GM18867 (cell line): ENCODE measurements around the gene C19orf25.
"Not testable (repeated sequence)": the region's sequence is repeated elsewhere in the genome, so short reads cannot be mapped to it uniquely, and the experiment has no call there.

Experiments
- ATAC-seq: cut with Tn5 transposase; IDR thresholded peaks from one replicate; pipeline ENCODE4 v1.9.1; 2021; ENCODE audit warnings: mild to moderate bottlenecking, moderate library complexity; ENCODE audit not compliant: unreplicated experiment

Gene C19orf25

DNA sequence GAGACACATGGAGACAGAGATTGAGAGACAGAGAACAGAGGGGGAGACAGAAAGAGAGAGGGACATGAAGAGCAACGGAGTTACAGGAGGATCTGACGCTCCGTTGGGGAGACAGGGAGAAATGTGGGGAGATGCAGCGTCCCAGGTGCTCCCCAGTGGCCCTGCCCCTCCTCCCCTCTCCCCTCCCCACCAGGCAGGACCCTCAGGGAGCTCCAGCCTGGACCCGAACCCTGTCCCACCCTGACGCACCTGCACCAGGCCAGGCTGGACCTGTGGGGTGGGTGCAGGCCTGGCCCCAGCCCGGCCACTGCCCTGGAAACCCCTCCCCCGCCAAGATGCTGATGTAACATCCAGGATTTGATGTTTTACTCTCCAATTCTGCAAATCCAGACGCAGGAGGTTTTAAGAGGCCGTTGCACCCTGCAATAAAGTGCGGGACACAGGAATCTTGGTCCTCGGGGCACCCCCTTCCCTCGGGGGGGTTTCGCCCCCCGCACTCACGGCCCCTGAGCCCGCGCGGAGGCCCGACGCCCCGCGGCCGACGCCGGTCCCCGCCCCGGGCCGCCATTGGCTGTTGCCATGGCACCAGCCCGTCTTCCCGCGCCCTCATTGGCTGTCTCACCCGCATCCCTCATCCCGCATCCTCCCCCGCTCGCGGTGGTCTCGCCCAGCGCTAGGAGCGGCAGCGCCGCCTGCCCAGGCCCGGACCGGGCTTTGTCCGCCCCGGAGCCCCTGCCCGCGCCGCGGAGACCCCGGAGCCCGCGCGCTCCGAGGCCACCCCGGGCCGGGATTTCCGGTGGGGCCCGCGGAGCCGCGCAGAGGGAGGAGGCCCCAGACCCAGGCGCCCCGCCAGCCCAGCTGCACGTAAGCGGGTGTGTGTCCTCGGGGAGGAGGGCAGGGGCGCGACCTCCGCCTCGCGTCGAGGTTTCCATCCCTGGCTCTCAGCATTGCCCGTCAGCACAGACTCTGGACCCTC is 29.3 kb downstream of the C19orf25 start, which contains the start of gene APC2:
Gene APC2, plus strand, starts transcription at position 655 of the 976 bp plus-strand sequence. CDS start 2,881 bp downstream, outside the sequence.
- no peak for ATAC-seq

DNA sequence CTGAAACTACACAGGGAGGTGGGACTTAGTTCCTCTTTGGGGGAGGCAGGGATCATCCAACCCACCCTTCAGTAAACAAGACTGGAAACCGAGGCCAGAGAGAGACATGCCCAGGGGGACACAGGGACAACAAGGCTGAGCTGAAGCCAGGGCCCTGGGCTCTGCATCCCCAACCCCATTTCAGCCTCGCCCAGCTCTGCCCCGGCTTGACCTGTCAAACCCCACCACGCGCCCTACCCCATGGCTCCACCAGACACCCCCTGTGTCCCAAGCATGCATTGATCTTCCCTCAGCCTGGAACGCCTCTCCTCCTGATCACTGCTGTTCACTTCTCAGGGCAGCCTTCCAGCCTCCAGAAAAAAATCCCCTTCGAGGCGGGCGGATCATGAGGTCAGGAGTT is 31.1 kb downstream of the C19orf25 start:
- no peak for ATAC-seq

DNA sequence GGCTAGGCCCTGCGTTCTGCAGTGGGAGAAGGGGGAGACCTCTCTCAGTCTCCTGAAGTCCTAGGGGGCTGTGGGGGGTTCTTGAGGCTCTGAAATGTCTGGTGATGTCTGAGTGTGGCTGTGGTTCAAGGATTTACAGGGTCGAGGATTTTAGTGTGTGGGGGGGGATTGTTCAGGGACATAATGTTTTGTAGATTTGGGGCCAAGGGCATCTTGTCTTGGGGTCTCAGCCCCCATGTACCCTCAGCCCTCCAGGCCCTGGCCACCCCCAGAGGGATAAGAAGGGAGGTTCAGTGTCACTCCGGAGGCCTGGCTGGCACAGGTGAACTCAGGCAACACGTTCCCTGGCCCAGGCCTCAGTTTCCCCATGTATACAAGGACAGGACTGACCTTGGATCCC is 31.5 kb downstream of the C19orf25 start:
- no peak for ATAC-seq

DNA sequence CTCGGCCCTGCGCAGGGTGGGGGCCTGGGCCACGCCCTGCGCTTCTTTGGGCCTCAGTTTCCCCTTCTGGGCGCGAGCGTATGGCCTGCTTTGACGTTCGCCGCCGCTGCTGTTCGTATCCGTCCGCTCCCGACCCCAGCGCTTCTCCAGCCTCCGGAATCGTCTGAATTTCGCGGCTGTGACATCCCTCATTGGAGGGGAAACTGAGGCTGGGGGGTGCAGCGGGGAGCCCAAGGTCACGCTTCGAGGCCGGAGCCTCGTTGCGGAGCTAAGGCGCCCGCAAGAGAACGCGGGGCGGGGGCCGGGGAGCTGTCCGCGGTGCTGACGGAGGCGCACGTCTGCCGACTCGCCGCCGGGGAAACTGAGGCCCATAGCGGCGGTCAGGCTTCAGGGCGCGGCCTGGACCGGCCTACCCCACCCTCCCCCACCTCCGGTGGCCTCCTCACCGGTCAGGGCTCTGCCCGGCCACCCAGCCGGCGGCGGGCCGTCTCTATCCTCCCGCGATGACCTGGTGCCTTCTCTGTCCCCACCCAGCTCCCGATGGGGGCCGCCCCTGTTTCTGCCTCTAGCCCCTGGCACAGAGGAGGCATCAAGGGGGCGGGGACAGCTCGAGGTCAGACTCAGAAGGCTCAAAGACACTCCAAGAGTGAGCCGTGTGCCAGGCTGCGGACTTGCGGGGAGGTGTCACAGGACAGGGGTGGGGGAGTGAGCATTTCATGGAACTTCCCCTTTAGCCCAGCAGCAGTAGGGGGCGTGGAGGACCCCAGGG is 32.1 kb downstream of the C19orf25 start:
- no peak for ATAC-seq

DNA sequence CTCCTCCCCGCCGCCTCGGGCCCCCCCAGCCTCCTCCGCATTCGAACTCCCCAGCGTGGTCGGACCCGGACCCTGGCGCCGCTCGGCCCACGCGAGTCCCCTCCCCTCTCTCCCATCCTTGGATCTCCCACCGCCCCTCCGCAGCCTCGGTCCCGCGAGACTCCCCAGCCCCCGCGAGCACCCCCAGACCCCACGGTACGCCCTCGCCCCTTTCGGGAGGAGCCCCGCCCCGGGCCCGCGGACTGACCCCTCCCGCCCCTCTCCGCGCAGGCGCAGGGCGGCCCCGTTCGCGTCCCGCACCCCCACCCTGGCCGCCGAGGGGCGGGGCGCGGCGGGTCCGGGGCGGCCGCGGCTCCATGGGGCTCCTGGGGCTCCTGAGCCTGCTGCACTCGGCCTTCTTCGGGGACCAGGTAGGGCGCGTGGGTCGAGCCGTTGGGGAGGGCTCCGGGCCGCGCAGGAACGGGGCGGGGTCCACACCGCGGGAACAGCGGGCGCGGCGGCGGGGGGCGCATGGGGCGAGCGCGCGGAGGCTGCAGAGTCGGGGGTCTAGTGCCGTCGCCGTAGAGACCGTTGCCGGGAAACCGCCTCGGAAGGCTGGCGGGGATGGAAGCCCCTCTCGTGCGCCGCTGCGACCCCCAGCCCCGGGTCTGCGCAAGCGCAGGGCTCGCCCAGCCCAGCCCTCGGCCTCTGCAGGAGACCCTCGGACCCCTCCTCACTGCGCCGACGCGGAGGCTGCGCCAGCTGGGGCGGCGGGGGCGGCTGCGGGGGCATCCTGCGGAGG is 32.9 kb downstream of the C19orf25 start:
- no peak for ATAC-seq

DNA sequence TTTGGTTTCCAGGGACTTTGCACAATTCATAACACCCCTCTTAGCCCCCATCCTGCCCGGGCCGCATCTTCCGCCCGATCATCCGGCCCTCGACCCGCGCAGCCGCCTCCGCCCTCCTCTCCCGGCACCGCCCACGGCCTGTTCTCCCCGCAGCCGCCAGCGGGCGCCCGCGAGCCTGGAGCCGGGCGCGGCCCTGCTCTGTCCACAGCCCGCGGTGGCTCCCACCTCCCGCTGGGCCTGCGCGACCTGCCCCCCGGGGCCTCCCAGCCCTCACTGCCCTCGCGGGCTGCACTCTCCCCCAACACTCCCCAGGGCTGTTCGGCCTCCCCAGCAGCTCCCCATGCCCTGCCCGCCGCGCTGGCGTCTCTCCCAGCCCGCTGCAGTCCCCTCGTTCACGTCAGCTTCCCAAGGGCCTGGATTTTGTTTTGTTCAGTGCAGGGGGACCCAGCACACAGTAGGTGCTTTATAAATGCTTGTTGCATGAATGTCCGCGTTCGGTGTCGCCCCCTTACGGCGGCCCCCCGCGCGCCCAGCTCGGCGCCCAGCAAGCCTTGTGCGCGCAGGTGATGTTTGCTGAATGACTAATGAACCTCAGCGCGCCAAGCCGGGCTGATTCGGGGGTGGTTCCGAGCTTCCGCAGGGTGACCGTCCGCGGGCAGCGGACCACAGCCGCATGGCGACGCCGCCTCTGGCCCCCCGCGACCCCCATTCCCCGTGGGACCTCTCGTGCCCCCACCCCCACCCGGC is 33.7 kb downstream of the C19orf25 start:
- ATAC-seq: peak; percentile 72

DNA sequence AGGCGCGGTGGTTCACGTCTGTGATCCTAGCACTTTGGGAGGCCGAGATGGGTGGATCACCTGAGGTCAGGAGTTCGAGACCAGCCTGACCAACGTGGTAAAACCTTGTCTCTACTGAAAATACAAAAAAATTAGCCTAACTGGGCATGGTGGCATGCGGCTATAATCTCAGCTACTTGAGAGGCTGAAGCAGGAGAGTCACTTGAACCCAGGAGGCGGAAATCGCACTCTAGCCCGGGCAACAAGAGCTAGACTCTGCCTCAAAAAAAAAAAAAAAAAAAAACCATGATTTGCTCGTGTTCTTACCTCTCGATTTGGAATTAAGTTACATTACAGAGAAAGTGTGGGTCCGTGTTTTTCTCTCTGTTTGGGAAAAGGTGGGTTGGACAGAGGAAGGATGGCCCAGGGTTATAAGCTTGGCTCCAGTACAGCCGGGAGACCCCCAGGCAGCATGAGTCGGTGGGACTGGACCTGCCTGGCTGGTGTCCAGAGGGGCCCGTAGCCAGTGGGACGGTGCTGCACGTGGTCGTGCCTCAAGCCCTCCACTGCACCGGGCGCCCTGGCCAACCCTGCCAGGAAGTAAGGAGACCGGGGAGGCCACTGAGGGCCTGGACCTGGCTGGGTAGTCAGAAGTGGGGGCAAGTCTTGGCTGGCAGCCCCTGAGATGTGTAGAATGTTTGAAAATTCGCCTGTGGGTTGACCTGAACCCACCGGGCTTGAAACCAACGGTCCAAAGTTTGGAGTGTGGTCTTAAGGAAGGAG is 37.2 kb downstream of the C19orf25 start:
- no peak for ATAC-seq

DNA sequence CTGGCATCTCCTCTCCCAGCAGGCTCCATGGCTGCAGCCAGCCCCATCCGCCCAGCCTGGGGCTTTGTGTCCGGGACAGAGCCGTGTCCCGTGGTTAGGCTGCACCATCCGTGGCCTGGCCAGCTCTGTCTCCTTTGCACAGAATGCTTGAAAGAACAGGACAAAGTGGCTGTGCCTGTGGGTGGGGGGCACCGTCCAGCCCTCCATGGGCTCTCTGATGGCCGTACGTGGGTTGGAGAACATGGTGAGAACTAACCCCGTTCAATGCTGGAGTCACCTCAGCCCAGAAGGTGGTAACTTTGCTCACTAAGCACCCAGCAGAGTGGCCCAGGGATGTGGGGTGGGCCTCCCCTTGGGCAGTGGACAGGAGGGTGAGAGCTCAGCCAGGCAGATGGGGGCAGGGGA is 38.0 kb downstream of the C19orf25 start:
- no peak for ATAC-seq

DNA sequence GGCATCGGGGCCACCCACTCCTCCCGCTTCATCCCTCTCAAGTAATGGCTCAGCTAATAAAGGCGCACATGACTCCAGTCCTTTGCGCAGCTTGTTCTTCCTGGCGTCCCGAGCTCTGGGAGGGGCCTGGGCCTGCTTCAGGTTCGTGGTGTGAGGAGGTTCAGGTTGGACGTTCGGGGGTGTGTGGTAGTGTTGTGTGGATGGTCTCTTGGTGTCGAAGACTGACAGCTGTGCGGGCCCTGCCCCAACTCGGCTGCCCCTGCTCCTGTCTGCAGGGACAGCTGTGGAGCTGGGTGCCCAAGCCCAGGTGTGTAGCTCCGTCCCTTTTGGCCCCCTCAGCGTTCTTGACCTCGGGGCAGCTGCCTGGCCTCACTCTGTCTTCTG is 38.6 kb downstream of the C19orf25 start:
- ATAC-seq: no peak

DNA sequence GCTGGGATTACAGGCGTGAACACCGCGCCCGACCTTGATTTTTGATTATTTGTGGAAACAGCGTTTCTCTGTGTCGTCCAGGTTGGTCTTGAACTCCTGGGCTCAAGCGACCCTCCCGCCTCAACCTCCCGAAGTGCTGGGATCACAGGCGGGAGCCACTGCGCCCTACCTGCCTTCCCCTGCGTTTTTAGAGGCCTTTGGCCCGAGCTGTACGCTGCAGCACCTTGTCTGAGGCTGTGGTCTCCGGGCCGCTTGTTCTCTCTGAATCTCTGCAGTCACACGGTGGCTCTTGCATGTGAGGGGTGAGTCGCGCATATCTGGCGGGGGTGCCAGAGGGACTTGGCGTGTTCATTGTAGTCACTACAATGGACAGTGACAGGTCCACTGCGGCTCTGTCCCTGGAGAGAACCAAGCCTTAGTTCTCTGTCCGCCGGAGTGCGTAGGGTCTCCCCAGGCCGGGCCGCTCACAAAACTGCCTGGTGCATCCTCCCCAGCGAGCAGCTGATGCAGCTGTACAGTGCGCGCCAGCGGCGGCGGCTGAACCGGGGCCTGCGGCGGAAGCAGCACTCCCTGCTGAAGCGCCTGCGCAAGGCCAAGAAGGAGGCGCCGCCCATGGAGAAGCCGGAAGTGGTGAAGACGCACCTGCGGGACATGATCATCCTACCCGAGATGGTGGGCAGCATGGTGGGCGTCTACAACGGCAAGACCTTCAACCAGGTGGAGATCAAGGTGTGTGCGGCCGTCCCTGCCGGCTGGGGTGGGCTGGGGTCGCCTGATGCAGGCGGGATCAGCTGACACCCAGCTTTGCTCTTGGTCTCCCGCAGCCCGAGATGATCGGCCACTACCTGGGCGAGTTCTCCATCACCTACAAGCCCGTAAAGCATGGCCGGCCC is 39.2 kb downstream of the C19orf25 start:
- not testable (repeated sequence) for ATAC-seq

DNA sequence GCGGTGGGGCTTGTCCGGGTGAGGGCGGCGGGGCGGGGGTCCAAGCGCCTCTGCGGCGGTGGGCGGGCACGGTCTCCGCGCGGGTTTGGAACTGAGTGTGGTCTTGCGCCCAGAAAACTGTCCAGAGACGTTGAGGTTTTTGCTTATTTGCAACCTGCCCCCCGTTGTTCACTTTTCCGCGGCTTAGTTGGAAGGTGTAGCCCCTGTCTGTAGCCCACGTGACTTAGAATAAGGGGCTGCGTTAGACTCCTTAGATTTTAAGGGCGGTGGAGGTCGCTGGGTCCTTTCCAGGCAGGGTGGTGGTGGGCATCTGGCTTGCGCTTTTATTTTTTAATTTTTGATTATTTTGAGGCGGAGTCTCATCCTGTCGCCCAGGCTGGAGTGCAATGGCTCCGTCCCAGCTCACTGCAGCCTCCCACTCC is 40.1 kb downstream of the C19orf25 start:
- ATAC-seq: peak; percentile 14

DNA sequence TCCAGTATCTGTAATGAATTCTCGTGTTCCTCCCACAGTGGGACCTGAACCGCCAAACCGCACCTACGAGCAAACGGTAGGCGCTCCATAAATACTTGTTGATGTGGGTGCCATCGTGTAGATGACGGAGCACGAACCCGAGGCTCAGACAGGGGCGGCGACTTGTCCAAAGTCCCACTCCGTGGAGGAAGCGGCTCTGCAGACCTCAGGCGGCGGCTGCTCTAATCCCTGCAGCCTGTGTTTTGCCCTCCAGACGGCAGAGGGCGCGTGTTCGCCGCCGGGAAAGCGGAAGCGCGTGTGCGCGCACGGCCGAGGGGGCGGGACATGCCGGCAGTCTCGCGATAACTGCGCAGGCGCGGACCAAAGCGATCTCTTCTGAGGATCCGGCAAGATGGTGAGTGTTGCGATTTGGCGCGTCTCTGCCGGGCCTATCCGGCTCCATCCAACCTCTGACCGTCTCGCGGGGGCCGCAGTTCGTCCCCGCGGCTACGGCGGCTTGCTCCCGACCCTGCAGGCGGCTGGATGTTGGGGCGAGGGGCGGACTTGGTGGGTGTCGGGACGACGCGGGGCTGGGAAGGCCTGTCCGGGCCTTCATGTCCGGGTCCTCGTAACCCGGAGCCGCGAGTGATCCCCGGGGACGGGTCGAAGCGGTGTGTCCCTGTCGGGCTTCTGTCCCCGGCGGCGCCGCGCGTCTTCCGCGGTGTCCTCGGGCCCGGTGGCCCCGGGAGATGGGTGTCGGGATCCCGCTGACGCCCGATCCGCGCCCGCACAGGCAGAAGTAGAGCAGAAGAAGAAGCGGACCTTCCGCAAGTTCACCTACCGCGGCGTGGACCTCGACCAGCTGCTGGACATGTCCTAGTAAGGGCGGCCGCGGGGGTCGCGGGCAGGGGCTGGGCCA is 40.7 kb downstream of the C19orf25 start, which contains the start of gene RPS15:
Gene RPS15, plus strand, starts transcription at position 362 of the 898 bp plus-strand sequence. Its CDS starts 30 bp downstream, at position 392.
- ATAC-seq: peak; percentile 80

DNA sequence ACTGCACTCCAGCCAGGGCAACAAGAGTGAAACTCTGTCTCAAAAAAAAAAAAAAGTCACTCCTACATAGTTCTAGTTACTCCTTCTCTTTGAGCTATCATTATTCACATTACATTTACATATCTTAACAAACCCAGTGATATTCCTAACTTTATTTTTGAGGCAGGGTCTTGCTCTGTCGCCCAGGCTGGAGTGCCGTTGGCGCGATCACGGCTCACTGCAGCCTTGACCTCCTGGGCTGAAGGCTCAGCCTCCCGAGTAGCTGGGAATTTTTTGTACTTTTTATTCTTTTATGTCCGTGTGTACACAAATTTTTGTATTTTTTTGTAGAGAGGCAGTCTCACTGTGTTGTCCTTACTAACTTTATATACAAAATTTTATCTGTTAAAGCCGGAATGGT is 41.4 kb downstream of the C19orf25 start:
- ATAC-seq: no peak

DNA sequence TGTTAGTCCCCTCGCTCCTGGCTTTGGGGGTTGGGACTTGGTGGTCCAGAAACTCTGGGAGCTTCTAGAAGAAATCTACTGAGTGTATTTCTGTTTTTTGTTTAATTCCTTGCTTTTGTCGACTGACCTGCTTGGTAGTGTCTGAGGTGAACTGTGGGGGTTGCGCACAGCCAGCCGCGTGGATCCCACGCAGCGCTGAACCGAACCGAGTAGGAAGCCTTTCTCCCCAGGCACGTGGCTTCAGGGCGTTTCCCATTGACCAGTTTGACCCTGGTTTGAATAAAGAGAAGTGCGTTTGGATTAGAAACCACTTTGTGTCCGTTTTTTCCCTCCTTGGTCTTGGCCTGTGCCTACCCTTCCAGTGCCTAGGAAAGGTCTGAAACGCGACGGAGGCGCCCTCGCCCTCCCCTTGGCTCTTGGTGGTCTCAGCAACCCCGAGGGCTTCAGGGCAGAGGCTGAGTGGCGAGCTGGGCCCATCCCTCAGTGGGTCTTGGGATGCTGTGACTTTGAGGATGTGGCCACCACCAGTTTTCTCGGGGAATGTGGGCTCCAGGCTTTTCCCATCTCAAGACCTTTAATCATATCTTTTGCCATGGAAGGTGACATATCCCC is 43.5 kb downstream of the C19orf25 start:
- no peak for ATAC-seq

DNA sequence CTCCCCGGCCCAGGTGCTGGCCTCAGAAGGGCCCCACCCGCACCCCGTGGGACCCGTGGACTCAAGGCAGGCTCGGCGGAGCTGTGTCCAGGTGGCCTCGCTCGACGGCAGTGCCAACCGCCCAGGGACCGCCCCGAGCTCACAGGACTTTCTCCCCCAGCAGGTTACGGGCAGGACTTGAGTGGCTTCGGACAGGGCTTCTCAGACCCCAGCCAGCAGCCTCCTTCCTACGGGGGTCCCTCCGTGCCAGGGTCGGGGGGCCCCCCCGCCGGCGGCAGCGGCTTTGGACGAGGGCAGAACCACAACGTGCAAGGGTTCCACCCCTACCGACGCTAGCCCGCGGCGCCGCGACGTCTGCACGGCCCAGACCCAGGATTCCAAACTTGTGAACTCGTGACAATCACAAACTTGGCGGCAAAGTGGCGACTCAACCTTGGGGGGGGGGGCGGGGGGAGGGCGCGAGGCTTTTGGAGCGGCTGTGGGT is 44.4 kb downstream of the C19orf25 start:
- no peak for ATAC-seq

DNA sequence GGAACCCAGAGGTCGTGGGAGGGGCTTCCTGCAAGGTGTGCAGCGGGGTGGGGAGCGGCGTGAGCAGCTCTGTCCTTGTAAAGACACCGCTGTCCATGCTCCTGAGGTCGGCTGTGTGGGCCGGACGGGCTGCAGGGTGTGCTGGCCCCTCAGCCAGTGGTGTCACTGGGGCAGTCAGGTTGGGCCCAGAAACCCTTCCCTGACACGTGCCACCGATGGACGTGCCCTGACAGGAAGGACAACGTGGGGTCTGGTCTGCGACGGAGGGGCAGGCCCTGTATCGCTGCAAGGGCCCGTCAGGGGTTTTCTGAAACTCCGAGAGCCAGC is 45.0 kb downstream of the C19orf25 start:
- no peak for ATAC-seq
